HepG2 (cell line): ENCODE results near the gene DPP3. TPM values are rescaled to one million over a fixed set of nuclear protein-coding genes. Genes with fewer than 3 reads are reported as not detected.

Source experiments
- ATAC-seq: fragments of 200-7000 bp; cut with Tn5 transposase; 3 replicates; pipeline ENCODE4 v1.9.1; 2020; ENCODE audit warnings: mild to moderate bottlenecking, moderate library complexity
- BruUV-seq: library from RNA; stranded (reverse); fragments of 400-500 nt; replicated peaks from 2 replicates; lab custom pipeline; 2021; lab: Mats Ljungman, UMichigan
- CTCF ChIA-PET: fragments of 300-600 bp; formaldehyde crosslinking; extraction: SDS; loops from one replicate; lab custom pipeline; 2021; ENCODE audit warnings: low total read pairs, inconsistent platforms, low intra/inter-chr PET ratio; lab: Yijun Ruan, JAX
- POLR2A ChIA-PET: fragments of 350-600 bp; sonication (Branson Sonifier 250); formaldehyde crosslinking; loops from one replicate; lab custom pipeline; 2020; ENCODE audit warnings: antibody characterized with exemption, inconsistent platforms; lab: Yijun Ruan, JAX
- DNase-seq: peaks from one replicate; pipeline ENCODE4 v3.0.0-alpha.2; 2015; ENCODE audit warnings: low spot score
- FAIRE-seq: peaks from 3 replicates; lab custom pipeline; 2011; peaks lifted over from hg19 to GRCh38; lab: Jason Lieb, UNC
- H2AFZ ChIP-seq: one replicate; pipeline ENCODE4 v1.6.1; 2011; ENCODE audit warnings: low read length, inconsistent platforms
- H3K27ac ChIP-seq: fragments of 300-600 bp; 3 replicates; pipeline ENCODE4 v1.8.0; 2011; ENCODE audit warnings: mixed run types, mild to moderate bottlenecking, mixed read lengths, low read length, inconsistent platforms; ENCODE audit not compliant: insufficient read depth; ENCODE audit errors: extremely low read length
- H3K27me3 ChIP-seq, 2 experiments: fragments of 200-600 bp in 1 of 2; 2 replicates in 1 of 2; 3 replicates in 1 of 2; pipeline versions ENCODE4 v1.6.0 to v1.8.0; 2011; ENCODE audit warnings: low read length in 2 of 2, mild to moderate bottlenecking in 2 of 2, moderate library complexity in 2 of 2, inconsistent platforms in 1 of 2; ENCODE audit not compliant: insufficient read depth in 2 of 2, control insufficient read depth in 1 of 2
- H3K36me3 ChIP-seq, 2 experiments: fragments of 200-600 bp in 1 of 2; replicated peaks in 1 of 2; 2 replicates in 1 of 2; 3 replicates in 1 of 2; pipeline versions ENCODE4 v1.5.1 to v1.8.0; 2011; ENCODE audit warnings: low read length in 2 of 2, inconsistent platforms in 1 of 2; ENCODE audit not compliant: insufficient read depth in 2 of 2, control insufficient read depth in 1 of 2
- H3K4me1 ChIP-seq: 2 replicates; pipeline ENCODE4 v1.5.1; 2012; ENCODE audit warnings: low read length, inconsistent platforms; ENCODE audit not compliant: insufficient read depth
- H3K4me2 ChIP-seq: 2 replicates; pipeline ENCODE4 v1.6.0; 2011; ENCODE audit warnings: low read depth, low read length, inconsistent platforms
- H3K4me3 ChIP-seq, 3 experiments: fragments of 200-600 bp in 1 of 3; sonication (generic), shearing (Covaris generic) in 1 of 3; replicated peaks in 1 of 3; 2 replicates each; pipeline ENCODE4 v1.5.1; 2011 to 2016; ENCODE audit warnings: low read length in 3 of 3, inconsistent platforms in 2 of 3, low read depth in 2 of 3, mild to moderate bottlenecking in 2 of 3, control low read depth in 1 of 3, mixed read lengths in 1 of 3; ENCODE audit not compliant: insufficient read depth in 1 of 3
- H3K79me2 ChIP-seq: one replicate; pipeline ENCODE4 v1.6.1; 2011; ENCODE audit warnings: low read length, inconsistent platforms; ENCODE audit not compliant: insufficient read depth
- H3K9ac ChIP-seq: 2 replicates; pipeline ENCODE4 v1.6.0; 2011; ENCODE audit warnings: mild to moderate bottlenecking, low read depth, low read length, inconsistent platforms; ENCODE audit not compliant: insufficient read depth
- H3K9me3 ChIP-seq: 2 replicates; pipeline ENCODE4 v1.5.1; 2012; ENCODE audit warnings: mild to moderate bottlenecking, low read length
- H4K20me1 ChIP-seq: 2 replicates; pipeline ENCODE4 v1.6.0; 2011; ENCODE audit warnings: inconsistent platforms, mild to moderate bottlenecking, low read length, moderate library complexity; ENCODE audit not compliant: insufficient read depth
- ATRX ChIP-seq: sonication (generic); formaldehyde crosslinking; IDR thresholded peaks from 2 replicates; pipeline ENCODE4 v1.4.0; 2020; ENCODE audit warnings: missing genetic modification reagents, borderline replicate concordance
- BORCS8-MEF2B ChIP-seq: sonication (generic); formaldehyde crosslinking; IDR thresholded peaks from 2 replicates; pipeline ENCODE4 v1.8.0; 2022; ENCODE audit warnings: mild to moderate bottlenecking, missing genetic modification reagents
- ELF3 ChIP-seq: IDR thresholded peaks from 2 replicates; pipeline ENCODE4 v1.6.1; 2016; ENCODE audit warnings: missing genetic modification reagents, missing compliant biosample characterization
- FOXJ3 ChIP-seq: sonication (generic); formaldehyde crosslinking; IDR thresholded peaks from 2 replicates; pipeline ENCODE4 v1.4.0; 2020; ENCODE audit warnings: missing genetic modification reagents, mild to moderate bottlenecking, borderline replicate concordance
- GLI4 ChIP-seq: sonication (generic); formaldehyde crosslinking; IDR thresholded peaks from 2 replicates; pipeline ENCODE4 v1.5.1; 2020; ENCODE audit warnings: missing genetic modification reagents, mild to moderate bottlenecking, moderate library complexity, borderline replicate concordance
- IKZF4 ChIP-seq: sonication (generic); formaldehyde crosslinking; IDR thresholded peaks from 2 replicates; pipeline ENCODE4 v1.5.1; 2020; ENCODE audit warnings: borderline replicate concordance, mild to moderate bottlenecking, low read depth, missing genetic modification reagents; ENCODE audit errors: not compliant biosample characterization
- NR3C1 ChIP-seq: sonication (generic); formaldehyde crosslinking; IDR thresholded peaks from 2 replicates; pipeline ENCODE4 v1.4.0; 2020; ENCODE audit warnings: missing genetic modification reagents
- SIN3B ChIP-seq: fragments of 150-350 bp; IDR thresholded peaks from 2 replicates; pipeline ENCODE4 v1.6.1; 2014; ENCODE audit warnings: low read length
- STAT5B ChIP-seq: sonication (generic); formaldehyde crosslinking; IDR thresholded peaks from 2 replicates; pipeline ENCODE4 v1.4.0; 2020; ENCODE audit warnings: missing genetic modification reagents
- ZNF747 ChIP-seq: sonication (generic); formaldehyde crosslinking; IDR thresholded peaks from 2 replicates; pipeline ENCODE4 v1.8.1; 2023; ENCODE audit warnings: missing genetic modification reagents, mild to moderate bottlenecking, borderline replicate concordance
- ZSCAN20 ChIP-seq: sonication (generic); formaldehyde crosslinking; IDR thresholded peaks from 2 replicates; pipeline ENCODE4 v1.4.0; 2020; ENCODE audit warnings: missing genetic modification reagents, mild to moderate bottlenecking, borderline replicate concordance
- WGBS: methylation state at CpG from one replicate; pipeline ENCODE4 v1.1.6; 2017; ENCODE audit warnings: low lambda C conversion rate; 5-methylcytosine and 5-hydroxymethylcytosine counted together
- in situ Hi-C: cut with HindIII; loops from 2 replicates; pipeline ENCODE4 v1.10.0; 2017; ENCODE audit warnings: low pct_unique_long_range_greater_than_20kb; ENCODE audit not compliant: extremely low pct_ligation_motif_present
- intact Hi-C: fragments of 100-400 bp; cut with micrococcal nuclease; formaldehyde crosslinking; loops from one replicate; pipeline ENCODE4 v1.10.0; 2022; ENCODE audit not compliant: unreplicated experiment
- polyA plus RNA-seq, 8 experiments: library from polyadenylated mRNA; depleted of rRNA in 3 of 8; stranded (reverse) in 7 of 8; unstranded in 1 of 8; fragments of >200 nt; fragmentation: Illumina TruSeq in 4 of 8; extraction: Trizol in 4 of 8; gene quantifications; 2 replicates each; pipeline versions ENCODE4 v1.2.1 to v1.2.3, GENCODE V29; 2011 to 2016; ENCODE audit warnings: low read depth in 4 of 8, missing spikeins in 1 of 8, mixed read lengths in 1 of 8; ENCODE audit not compliant: insufficient read depth in 1 of 8
- total RNA-seq, 5 experiments: library from RNA; depleted of rRNA; stranded (reverse); fragments of >200 nt; fragmentation: Illumina TruSeq; extraction: Trizol; gene quantifications; 2 replicates each; pipeline ENCODE4 v1.2.3, GENCODE V29; 2016; ENCODE audit warnings: low read depth in 1 of 5
- TF ChIP-seq, protein P1 (sequence below): sonication (generic); formaldehyde crosslinking; IDR thresholded peaks from 2 replicates; pipeline ENCODE4 v1.8.0; 2022; ENCODE audit warnings: missing genetic modification reagents, mild to moderate bottlenecking, borderline replicate concordance
- TF ChIP-seq, protein P2 (sequence below): sonication (generic); formaldehyde crosslinking; conservative IDR thresholded peaks from 2 replicates; pipeline ENCODE4 v1.8.1; 2023; ENCODE audit warnings: missing genetic modification reagents
- TF ChIP-seq, protein P3 (sequence below): sonication (generic); formaldehyde crosslinking; IDR thresholded peaks from 2 replicates; pipeline ENCODE4 v1.4.0; 2020; ENCODE audit warnings: missing genetic modification reagents; ENCODE audit errors: not compliant biosample characterization
- TF ChIP-seq, protein P4 (sequence below): sonication (generic); formaldehyde crosslinking; IDR thresholded peaks from 2 replicates; pipeline ENCODE4 v1.4.0; 2020; ENCODE audit warnings: missing genetic modification reagents
- TF ChIP-seq, protein P5 (sequence below): sonication (generic); formaldehyde crosslinking; IDR thresholded peaks from 2 replicates; pipeline ENCODE4 v1.5.0; 2020; ENCODE audit warnings: missing genetic modification reagents

Gene DPP3
- total and polyA plus RNA-seq, 2 of the 13 experiments (the other 11 are each of a cell fraction or from before 2014, with no cell fraction given) = 38.4 to 59.8 TPM

GRCh38 chr11:66454828-66455227, 25.4 kb upstream of the DPP3 start:
- no peak overlapping the region for H3K9ac ChIP-seq
- H3K4me2 ChIP-seq = no peak overlapping the region
- BruUV-seq = no TSS peak
- ChIA-PET CTCF (no interaction called here), POLR2A (no interaction called here)
- no peaks in the 10 kb centered on the region for H3K4me1 ChIP-seq
- no peaks in the 10 kb centered on the region for H4K20me1 ChIP-seq
- no peak overlapping the region for H3K27ac ChIP-seq
- H3K9me3 ChIP-seq = no peaks in the 10 kb centered on the region
- ATAC-seq = no peak
- FAIRE-seq = no peak
- intact Hi-C loops (no loop called here), in situ Hi-C loops (no loop called here)
- no peaks in the 10 kb centered on the region for H3K36me3 ChIP-seq
- H3K27me3 ChIP-seq = peaks cover 0 to 26% of the 10 kb centered on the region in 2 experiments; a peak in 3 of 5 replicates
- no peak overlapping the region for H2AFZ ChIP-seq
- no peak overlapping the region for H3K4me3 ChIP-seq
- WGBS = 2% methylated on average over 3 of the region's 3 CpGs
- H3K79me2 ChIP-seq = no peaks in the 10 kb centered on the region
- no peak for DNase-seq
- TF ChIP-seq IKZF4 (no peak), STAT5B (CRISPR knock-in tag) (no peak), ZSCAN20 (CRISPR knock-in tag) (no peak), FOXJ3 (CRISPR knock-in tag) (no peak), GLI4 (CRISPR knock-in tag) (no peak), ELF3 (CRISPR knock-in tag) (no peak), ZNF747 (CRISPR knock-in tag) (no peak), BORCS8-MEF2B (no peak), NR3C1 (CRISPR knock-in tag) (no peak), SIN3B (no peak), ATRX (CRISPR knock-in tag) (no peak)
- TF ChIP-seq, protein P1, sequence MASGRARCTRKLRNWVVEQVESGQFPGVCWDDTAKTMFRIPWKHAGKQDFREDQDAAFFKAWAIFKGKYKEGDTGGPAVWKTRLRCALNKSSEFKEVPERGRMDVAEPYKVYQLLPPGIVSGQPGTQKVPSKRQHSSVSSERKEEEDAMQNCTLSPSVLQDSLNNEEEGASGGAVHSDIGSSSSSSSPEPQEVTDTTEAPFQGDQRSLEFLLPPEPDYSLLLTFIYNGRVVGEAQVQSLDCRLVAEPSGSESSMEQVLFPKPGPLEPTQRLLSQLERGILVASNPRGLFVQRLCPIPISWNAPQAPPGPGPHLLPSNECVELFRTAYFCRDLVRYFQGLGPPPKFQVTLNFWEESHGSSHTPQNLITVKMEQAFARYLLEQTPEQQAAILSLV (CRISPR knock-in tag) = no peak
- TF ChIP-seq, protein P2, sequence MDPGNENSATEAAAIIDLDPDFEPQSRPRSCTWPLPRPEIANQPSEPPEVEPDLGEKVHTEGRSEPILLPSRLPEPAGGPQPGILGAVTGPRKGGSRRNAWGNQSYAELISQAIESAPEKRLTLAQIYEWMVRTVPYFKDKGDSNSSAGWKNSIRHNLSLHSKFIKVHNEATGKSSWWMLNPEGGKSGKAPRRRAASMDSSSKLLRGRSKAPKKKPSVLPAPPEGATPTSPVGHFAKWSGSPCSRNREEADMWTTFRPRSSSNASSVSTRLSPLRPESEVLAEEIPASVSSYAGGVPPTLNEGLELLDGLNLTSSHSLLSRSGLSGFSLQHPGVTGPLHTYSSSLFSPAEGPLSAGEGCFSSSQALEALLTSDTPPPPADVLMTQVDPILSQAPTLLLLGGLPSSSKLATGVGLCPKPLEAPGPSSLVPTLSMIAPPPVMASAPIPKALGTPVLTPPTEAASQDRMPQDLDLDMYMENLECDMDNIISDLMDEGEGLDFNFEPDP = no peak
- TF ChIP-seq, protein P3, sequence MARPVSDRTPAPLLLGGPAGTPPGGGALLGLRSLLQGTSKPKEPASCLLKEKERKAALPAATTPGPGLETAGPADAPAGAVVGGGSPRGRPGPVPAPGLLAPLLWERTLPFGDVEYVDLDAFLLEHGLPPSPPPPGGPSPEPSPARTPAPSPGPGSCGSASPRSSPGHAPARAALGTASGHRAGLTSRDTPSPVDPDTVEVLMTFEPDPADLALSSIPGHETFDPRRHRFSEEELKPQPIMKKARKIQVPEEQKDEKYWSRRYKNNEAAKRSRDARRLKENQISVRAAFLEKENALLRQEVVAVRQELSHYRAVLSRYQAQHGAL (CRISPR knock-in tag) = no peak
- TF ChIP-seq, protein P4, sequence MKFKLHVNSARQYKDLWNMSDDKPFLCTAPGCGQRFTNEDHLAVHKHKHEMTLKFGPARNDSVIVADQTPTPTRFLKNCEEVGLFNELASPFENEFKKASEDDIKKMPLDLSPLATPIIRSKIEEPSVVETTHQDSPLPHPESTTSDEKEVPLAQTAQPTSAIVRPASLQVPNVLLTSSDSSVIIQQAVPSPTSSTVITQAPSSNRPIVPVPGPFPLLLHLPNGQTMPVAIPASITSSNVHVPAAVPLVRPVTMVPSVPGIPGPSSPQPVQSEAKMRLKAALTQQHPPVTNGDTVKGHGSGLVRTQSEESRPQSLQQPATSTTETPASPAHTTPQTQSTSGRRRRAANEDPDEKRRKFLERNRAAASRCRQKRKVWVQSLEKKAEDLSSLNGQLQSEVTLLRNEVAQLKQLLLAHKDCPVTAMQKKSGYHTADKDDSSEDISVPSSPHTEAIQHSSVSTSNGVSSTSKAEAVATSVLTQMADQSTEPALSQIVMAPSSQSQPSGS (CRISPR knock-in tag) = no peak
- TF ChIP-seq, protein P5, sequence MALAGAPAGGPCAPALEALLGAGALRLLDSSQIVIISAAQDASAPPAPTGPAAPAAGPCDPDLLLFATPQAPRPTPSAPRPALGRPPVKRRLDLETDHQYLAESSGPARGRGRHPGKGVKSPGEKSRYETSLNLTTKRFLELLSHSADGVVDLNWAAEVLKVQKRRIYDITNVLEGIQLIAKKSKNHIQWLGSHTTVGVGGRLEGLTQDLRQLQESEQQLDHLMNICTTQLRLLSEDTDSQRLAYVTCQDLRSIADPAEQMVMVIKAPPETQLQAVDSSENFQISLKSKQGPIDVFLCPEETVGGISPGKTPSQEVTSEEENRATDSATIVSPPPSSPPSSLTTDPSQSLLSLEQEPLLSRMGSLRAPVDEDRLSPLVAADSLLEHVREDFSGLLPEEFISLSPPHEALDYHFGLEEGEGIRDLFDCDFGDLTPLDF = no peak
